ENCODE results near the gene WFS1. TPM values are rescaled to one million over a fixed set of nuclear protein-coding genes. Genes with fewer than 3 reads are reported as not detected.

The WFS1 gene
- total RNA-seq, 1 experiment from 2014 or later, result 10.9 TPM

- in situ Hi-C loops (cut with HindIII; ENCODE audit: low pct_unique_long_range_greater_than_20kb, low sequenced_read_pairs), result no loop called here
Measured at GRCh38 chr4:6287017-6287788, 17.6 kb downstream of the WFS1 start.

DNA sequence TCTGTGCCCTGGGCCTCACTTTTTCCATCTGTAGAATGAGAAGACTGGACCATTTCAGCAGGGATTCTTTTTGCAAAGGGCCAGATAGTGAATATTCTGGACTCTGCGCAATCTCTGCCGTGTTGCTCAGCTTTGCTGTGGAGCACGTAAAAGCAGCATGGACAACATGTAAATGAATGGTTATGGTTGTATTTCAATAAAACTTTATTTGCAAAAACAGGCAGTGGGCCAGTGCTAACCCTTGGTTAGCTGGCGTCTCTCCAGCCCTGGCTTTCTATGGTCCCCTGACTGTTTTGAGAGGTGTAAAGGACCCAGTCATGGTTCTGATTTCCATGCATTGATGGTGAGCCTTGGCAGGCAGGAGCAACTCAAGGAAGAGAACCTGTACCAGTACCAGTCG is 18.7 kb downstream of the WFS1 start:
- DNase-seq (ENCODE audit: low read depth, low spot score), result no peak
- in situ Hi-C loops (cut with HindIII; ENCODE audit: low pct_unique_long_range_greater_than_20kb, low sequenced_read_pairs), result no loop called here

More at GRCh38 chr4:6287017-6287788, 17.6 kb downstream of the WFS1 start:
- DNase-seq (ENCODE audit: low read depth, low spot score), result no peak

DNA sequence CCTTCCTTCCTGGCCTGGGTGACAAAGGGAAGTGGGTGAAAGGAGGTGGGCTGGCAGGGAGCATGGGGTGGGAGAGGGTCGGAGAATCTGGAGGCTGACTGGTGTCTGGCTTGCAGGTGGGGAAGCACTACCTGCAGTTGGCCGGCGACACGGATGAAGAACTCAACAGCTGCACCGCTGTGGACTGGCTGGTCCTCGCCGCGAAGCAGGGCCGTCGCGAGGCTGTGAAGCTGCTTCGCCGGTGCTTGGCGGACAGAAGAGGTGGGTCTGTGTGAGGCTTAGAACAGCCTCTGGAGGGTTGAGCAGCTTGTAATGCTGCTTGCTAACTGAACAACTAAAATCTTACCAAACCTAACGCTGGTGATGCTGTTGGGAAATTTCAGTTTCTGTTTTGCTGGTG is 19.2 kb downstream of the WFS1 start:
- DNase-seq (ENCODE audit: low read depth, low spot score), result no peak
- in situ Hi-C loops (cut with HindIII; ENCODE audit: low pct_unique_long_range_greater_than_20kb, low sequenced_read_pairs), result no loop called here

- no peak for DNase-seq (ENCODE audit: low read depth, low spot score)
- in situ Hi-C loops (cut with HindIII; ENCODE audit: low pct_unique_long_range_greater_than_20kb, low sequenced_read_pairs), result no loop called here
Measured at GRCh38 chr4:6290256-6290655, 20.6 kb downstream of the WFS1 start.

GRCh38 chr4:6290769-6291547 is 21.3 kb downstream of the WFS1 start:
- in situ Hi-C loops (cut with HindIII; ENCODE audit: low pct_unique_long_range_greater_than_20kb, low sequenced_read_pairs), result no loop called here
- DNase-seq (ENCODE audit: low read depth, low spot score), result no peak

- in situ Hi-C loops (cut with HindIII; ENCODE audit: low pct_unique_long_range_greater_than_20kb, low sequenced_read_pairs), result no loop called here
- no peak for DNase-seq (ENCODE audit: low read depth, low spot score)
Measured at GRCh38 chr4:6291784-6292297, 22.2 kb downstream of the WFS1 start.

DNA sequence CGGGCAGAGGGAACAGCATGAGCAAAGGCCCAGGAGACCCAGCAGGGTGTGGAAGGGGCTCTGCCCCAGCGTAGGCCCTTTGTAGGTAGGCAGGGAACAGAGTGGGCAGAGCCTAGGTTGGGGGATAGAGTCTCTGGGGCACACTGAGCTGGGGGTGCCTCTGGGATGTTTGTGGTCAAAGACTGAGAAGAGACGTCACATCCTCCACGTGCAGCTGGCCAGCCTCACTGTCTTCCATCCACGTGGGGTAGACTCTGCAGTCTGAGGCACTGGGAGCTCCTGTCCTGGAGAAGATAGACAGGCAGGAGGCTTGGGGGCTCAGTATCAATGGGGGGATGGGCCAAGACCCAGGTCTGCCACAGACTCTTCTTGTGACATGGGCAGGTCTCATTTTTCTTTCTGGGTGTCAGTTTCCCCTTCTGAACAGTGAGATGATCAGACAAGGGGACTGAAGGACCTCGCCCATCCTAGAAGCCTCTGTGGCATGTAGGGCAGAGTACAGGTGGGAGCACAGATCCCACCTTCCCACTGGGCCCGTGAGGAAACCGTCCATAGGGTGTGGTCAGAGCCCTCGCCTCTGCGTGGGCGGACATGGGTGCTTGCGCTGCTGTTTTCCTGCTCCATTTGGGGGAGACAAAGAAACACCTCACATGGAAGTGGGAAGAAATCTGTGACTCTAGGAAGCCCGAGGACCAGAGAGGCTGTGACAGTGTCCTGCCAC is 22.9 kb downstream of the WFS1 start:
- in situ Hi-C loops (cut with HindIII; ENCODE audit: low pct_unique_long_range_greater_than_20kb, low sequenced_read_pairs), result no loop called here
- no peak for DNase-seq (ENCODE audit: low read depth, low spot score)

DNA sequence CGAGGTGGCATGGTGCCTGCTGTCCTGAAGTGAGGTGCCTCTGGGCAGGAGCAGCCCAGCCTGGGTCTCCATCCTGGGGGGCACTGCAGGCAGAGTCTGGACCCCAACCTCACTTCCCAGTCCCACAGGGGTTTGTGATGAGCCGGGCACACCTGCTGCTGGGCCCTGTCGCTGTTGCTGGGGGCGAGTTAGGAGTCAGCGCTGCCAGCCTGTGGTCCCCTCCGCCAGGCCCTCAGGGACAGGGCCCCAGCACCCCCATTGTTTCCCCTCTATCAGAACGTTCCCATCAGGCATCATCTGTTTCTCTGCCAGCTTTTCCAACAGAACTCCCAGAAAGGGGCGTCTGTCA is 23.4 kb downstream of the WFS1 start:
- in situ Hi-C loops (cut with HindIII; ENCODE audit: low pct_unique_long_range_greater_than_20kb, low sequenced_read_pairs), result no loop called here
- DNase-seq (ENCODE audit: low read depth, low spot score), result no peak

GRCh38 chr4:6293661-6294060 is 24.0 kb downstream of the WFS1 start:
- in situ Hi-C loops (cut with HindIII; ENCODE audit: low pct_unique_long_range_greater_than_20kb, low sequenced_read_pairs), result no loop called here
- no peak for DNase-seq (ENCODE audit: low read depth, low spot score)

DNA sequence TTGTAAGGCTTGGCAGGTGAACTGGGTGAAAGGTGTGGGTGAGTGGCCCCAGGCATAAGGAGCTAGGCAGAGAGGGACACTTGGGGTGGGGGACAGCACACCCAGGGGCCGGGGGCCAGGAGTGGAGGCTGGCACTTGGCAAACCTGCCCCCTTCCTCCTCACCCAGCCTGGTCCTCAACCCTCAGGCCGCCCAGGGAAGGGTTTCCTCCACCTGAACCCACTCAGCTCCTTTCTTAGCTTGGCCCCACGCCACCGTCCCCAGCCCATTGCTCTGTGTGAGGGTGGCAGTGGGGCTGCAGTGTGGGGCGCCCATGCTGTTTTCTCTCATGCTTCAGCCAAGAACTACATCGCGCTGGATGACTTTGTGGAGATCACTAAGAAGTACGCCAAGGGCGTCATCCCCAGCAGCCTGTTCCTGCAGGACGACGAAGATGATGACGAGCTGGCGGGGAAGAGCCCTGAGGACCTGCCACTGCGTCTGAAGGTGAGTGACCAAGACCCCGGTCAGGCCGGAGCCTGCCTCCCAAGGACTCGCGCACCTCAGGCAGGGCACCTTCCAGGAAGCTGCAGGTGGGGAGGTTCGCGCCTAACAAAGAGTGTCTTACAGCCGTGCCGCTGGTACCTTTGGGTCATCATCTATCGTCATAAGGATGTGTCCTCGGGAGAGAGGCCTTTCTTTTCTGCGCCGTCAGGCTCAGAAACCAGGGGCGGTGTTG is 25.2 kb downstream of the WFS1 start:
- in situ Hi-C loops (cut with HindIII; ENCODE audit: low pct_unique_long_range_greater_than_20kb, low sequenced_read_pairs), result no loop called here
- DNase-seq (ENCODE audit: low read depth, low spot score), result no peak

DNA sequence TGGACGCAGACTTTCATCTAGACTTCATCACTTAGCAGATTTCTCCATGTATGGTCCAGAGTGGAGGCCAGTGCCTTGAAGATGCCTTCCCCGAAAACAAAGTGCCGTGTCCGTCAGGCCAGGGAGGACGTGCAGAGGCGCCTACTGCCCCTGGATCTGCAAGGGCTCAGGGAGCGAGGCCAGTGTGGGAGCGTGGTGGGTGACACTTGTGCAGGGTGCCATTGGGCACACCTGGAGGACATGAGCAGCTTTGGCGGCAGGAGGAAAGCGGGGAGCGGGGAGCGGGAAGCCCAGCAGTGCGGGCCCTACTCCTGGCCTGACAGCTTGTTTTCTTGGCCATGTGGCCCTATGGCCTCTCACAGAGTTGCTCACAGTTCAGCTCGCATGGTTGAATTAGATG is 25.8 kb downstream of the WFS1 start:
- no peak for DNase-seq (ENCODE audit: low read depth, low spot score)
- in situ Hi-C loops (cut with HindIII; ENCODE audit: low pct_unique_long_range_greater_than_20kb, low sequenced_read_pairs), result no loop called here

- no peak for DNase-seq (ENCODE audit: low read depth, low spot score)
- in situ Hi-C loops (cut with HindIII; ENCODE audit: low pct_unique_long_range_greater_than_20kb, low sequenced_read_pairs), result no loop called here
Measured at GRCh38 chr4:6296026-6296425, 26.4 kb downstream of the WFS1 start.

DNA sequence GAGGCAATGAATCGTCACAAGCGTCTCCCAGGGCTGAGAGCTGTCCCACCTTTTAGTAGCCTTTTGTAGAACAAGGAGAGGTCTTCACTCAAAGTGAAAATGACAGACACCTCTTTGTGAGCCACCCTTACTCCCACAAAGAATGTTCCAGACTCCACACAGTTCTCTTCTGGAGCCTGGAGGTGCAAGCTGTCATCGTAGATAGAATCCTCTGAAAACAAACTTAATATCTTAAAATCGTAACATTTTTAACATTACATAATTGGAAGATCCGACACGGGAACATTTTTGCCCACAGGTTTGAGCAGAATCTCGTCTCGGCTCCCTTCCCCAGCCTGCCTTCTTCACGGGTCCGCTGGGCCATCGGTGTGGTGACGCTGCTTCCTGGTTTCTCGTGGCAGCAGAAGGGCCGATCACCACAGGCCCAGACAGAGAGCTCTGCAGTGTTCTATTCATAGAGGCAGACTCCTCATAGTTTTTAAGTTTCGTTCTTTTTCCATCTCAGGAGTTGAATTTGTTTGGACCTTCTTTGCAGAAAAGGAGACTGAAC is 27.7 kb downstream of the WFS1 start:
- in situ Hi-C loops (cut with HindIII; ENCODE audit: low pct_unique_long_range_greater_than_20kb, low sequenced_read_pairs), result no loop called here
- DNase-seq (ENCODE audit: low read depth, low spot score), result no peak

DNA sequence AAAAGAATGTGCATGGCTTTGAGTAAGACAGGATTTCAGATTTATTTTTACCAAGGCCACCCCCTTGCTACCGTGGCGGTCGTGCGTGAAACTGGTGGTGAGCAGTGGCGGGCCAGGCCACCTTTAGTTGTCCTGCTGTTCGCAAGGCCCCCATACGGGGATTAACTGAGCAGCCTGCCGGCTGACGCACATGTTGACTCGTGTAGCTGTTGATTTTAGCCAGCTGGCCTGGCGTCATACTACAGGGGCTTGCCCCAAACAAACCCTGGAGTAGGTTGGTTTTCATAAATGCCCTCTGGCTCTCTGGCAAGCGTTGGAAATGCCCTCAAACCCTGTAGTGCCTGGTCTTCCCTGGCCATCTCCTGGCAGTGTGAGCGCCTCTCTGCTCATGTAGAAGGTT is 28.4 kb downstream of the WFS1 start:
- no peak for DNase-seq (ENCODE audit: low read depth, low spot score)
- in situ Hi-C loops (cut with HindIII; ENCODE audit: low pct_unique_long_range_greater_than_20kb, low sequenced_read_pairs), result no loop called here

DNA sequence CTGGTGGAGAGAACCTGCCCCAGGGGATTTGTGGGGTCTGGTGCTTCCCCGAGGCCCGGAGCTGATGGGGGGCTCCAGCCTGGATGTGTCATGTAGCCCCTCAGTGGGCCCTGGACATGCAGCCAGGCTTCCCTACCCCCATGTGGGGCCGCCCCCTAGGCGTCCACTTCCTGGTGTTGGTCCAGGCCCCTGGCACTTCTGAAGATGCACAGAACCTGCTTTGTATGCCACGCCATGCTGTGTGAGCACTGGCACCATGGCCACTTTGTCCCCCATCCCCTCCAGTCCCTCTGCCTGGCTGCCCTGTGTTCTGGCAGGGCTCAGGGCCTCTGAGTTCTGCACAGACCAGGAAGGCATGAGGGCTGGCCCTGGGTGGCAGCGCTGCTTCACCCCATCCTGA is 29.2 kb downstream of the WFS1 start:
- no peak for DNase-seq (ENCODE audit: low read depth, low spot score)
- in situ Hi-C loops (cut with HindIII; ENCODE audit: low pct_unique_long_range_greater_than_20kb, low sequenced_read_pairs), result no loop called here

GRCh38 chr4:6299875-6300274 is 30.2 kb downstream of the WFS1 start:
- in situ Hi-C loops (cut with HindIII; ENCODE audit: low pct_unique_long_range_greater_than_20kb, low sequenced_read_pairs), result no loop called here
- DNase-seq (ENCODE audit: low read depth, low spot score), result no peak

DNA sequence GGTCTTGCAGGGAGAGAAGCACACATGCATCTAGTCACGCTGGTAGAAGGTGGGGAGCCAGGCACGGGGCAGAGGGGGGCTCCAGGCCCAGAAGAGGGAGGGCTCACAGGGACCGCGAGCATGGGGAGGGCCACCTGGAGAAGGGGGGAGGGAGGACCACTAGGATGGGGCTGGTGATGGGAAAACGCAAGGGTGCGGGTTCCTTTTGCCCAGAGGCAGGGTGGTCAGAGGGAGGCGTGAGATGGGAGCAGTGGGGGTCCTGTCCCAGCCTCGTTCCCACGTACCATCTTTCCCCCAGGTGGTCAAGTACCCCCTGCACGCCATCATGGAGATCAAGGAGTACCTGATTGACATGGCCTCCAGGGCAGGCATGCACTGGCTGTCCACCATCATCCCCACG is 30.7 kb downstream of the WFS1 start:
- in situ Hi-C loops (cut with HindIII; ENCODE audit: low pct_unique_long_range_greater_than_20kb, low sequenced_read_pairs), result no loop called here
- DNase-seq (ENCODE audit: low read depth, low spot score), result no peak
